HepG2 (cell line): ENCODE data around the gene KIF3C. TPM values are rescaled to one million over a fixed set of nuclear protein-coding genes. Genes with fewer than 3 reads are reported as not detected.

ENCODE experiments used
- MIXL1 ChIP-seq: IDR thresholded peaks from 2 replicates; pipeline ENCODE4 v1.6.1; 2016
- NRL ChIP-seq: sonication (generic); formaldehyde crosslinking; IDR thresholded peaks from 2 replicates; pipeline ENCODE4 v1.5.0; 2020; ENCODE audit warnings: missing genetic modification reagents, mild to moderate bottlenecking, moderate library complexity, borderline replicate concordance
- PRPF4 ChIP-seq: fragments of 200-400 bp; formaldehyde crosslinking; IDR thresholded peaks from 2 replicates; pipeline ENCODE4 v1.6.1; 2016; ENCODE audit warnings: low read length, low read depth; ENCODE audit not compliant: poor library complexity, severe bottlenecking
- RELA ChIP-seq: sonication (generic); formaldehyde crosslinking; IDR thresholded peaks from 2 replicates; pipeline ENCODE4 v1.4.0; 2020; ENCODE audit warnings: missing genetic modification reagents
- SKI ChIP-seq: fragments of 450-650 bp; IDR thresholded peaks from one replicate; pipeline ENCODE4 v1.6.1; 2018; ENCODE audit warnings: mild to moderate bottlenecking; ENCODE audit not compliant: partially characterized antibody
- SP5 ChIP-seq: IDR thresholded peaks from 2 replicates; pipeline ENCODE4 v1.6.1; 2016; ENCODE audit warnings: low read depth, borderline replicate concordance
- SPEN ChIP-seq: sonication (generic); formaldehyde crosslinking; IDR thresholded peaks from 2 replicates; pipeline ENCODE4 v1.5.1; 2020; ENCODE audit warnings: low read depth, mild to moderate bottlenecking, missing genetic modification reagents
- SRSF9 ChIP-seq: fragments of 200-400 bp; formaldehyde crosslinking; IDR thresholded peaks from 2 replicates; pipeline ENCODE4 v1.6.1; 2018; ENCODE audit warnings: borderline replicate concordance, mild to moderate bottlenecking, low read depth, low read length; ENCODE audit not compliant: insufficient read depth, poor library complexity, severe bottlenecking
- ZNF12 ChIP-seq: sonication (generic); formaldehyde crosslinking; IDR thresholded peaks from 2 replicates; pipeline ENCODE4 v1.5.0; 2020; ENCODE audit warnings: missing genetic modification reagents
- ZNF280D ChIP-seq: sonication (generic); formaldehyde crosslinking; IDR thresholded peaks from 2 replicates; pipeline ENCODE4 v1.5.1; 2020; ENCODE audit warnings: mild to moderate bottlenecking, missing genetic modification reagents
- ZNF350 ChIP-seq: sonication (generic); formaldehyde crosslinking; IDR thresholded peaks from 2 replicates; pipeline ENCODE4 v1.4.0; 2020; ENCODE audit warnings: mild to moderate bottlenecking, low read depth, missing genetic modification reagents, borderline replicate concordance
- ZNF574 ChIP-seq: sonication (generic); formaldehyde crosslinking; IDR thresholded peaks from 2 replicates; pipeline ENCODE4 v1.4.0; 2020; ENCODE audit warnings: missing genetic modification reagents
- ZNF597 ChIP-seq: sonication (generic); formaldehyde crosslinking; IDR thresholded peaks from 2 replicates; pipeline ENCODE4 v1.5.0; 2020; ENCODE audit warnings: missing genetic modification reagents
- ZNF720 ChIP-seq: sonication (generic); formaldehyde crosslinking; IDR thresholded peaks from 2 replicates; pipeline ENCODE4 v1.4.0; 2020; ENCODE audit warnings: missing genetic modification reagents
- polyA plus RNA-seq, 8 experiments: library from polyadenylated mRNA; depleted of rRNA in 3 of 8; stranded (reverse) in 7 of 8; unstranded in 1 of 8; fragments of >200 nt; fragmentation: Illumina TruSeq in 4 of 8; extraction: Trizol in 4 of 8; gene quantifications; 2 replicates each; pipeline versions ENCODE4 v1.2.1 to v1.2.3, GENCODE V29; 2011 to 2016; ENCODE audit warnings: low read depth in 4 of 8, missing spikeins in 1 of 8, mixed read lengths in 1 of 8; ENCODE audit not compliant: insufficient read depth in 1 of 8
- total RNA-seq, 5 experiments: library from RNA; depleted of rRNA; stranded (reverse); fragments of >200 nt; fragmentation: Illumina TruSeq; extraction: Trizol; gene quantifications; 2 replicates each; pipeline ENCODE4 v1.2.3, GENCODE V29; 2016; ENCODE audit warnings: low read depth in 1 of 5
- TF ChIP-seq, protein P1 (sequence below): IDR thresholded peaks from 2 replicates; pipeline ENCODE4 v1.6.1; 2018; ENCODE audit warnings: missing genetic modification reagents, mild to moderate bottlenecking, missing compliant biosample characterization
- TF ChIP-seq, protein P2 (sequence below): sonication (generic); formaldehyde crosslinking; IDR thresholded peaks from 2 replicates; pipeline ENCODE4 v1.5.1; 2020; ENCODE audit warnings: missing genetic modification reagents, mild to moderate bottlenecking, borderline replicate concordance
- TF ChIP-seq, protein P3 (sequence below): sonication (generic); formaldehyde crosslinking; IDR thresholded peaks from 2 replicates; pipeline ENCODE4 v1.4.0; 2020; ENCODE audit warnings: missing genetic modification reagents

Gene KIF3C
- total and polyA plus RNA-seq, 2 of the 13 experiments (the other 11 are each of a cell fraction or from before 2014, with no cell fraction given), result 3.6 to 4.9 TPM

DNA sequence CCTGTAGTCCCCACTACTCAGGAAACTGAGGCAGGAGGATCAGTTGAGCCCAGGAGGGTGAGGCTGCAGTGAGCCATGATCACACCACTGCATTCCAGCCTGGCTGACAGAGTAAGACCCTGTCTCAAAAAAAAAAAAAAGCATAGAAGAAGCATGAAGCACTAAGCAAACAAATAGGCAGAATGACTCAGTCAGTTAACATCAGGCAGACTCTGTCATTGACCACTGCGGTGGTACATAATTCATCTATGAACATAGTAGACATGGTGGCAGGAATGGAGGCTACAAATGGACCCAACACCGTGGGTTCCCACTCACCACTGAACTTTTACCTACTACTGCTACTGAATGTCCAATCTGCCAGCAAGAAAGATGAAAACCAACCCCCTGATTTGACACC, 96.4 kb downstream of the KIF3C start (continued):
- TF ChIP-seq SKI (peak; percentile 40), NRL (CRISPR knock-in tag) (no peak), PRPF4 (no peak), MIXL1 (CRISPR knock-in tag) (no peak), RELA (no peak), ZNF280D (CRISPR knock-in tag) (no peak), ZNF597 (CRISPR knock-in tag) (no peak), ZNF350 (CRISPR knock-in tag) (no peak), SRSF9 (no peak), SP5 (CRISPR knock-in tag) (peak; percentile 31; the same call in 1 of the 2 replicates), ZNF720 (CRISPR knock-in tag) (no peak), SPEN (CRISPR knock-in tag) (no peak), ZNF574 (no peak), ZNF12 (CRISPR knock-in tag) (peak; percentile 92)
- TF ChIP-seq, protein P1, sequence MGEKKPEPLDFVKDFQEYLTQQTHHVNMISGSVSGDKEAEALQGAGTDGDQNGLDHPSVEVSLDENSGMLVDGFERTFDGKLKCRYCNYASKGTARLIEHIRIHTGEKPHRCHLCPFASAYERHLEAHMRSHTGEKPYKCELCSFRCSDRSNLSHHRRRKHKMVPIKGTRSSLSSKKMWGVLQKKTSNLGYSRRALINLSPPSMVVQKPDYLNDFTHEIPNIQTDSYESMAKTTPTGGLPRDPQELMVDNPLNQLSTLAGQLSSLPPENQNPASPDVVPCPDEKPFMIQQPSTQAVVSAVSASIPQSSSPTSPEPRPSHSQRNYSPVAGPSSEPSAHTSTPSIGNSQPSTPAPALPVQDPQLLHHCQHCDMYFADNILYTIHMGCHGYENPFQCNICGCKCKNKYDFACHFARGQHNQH (CRISPR knock-in tag), result no peak
- TF ChIP-seq, protein P2, sequence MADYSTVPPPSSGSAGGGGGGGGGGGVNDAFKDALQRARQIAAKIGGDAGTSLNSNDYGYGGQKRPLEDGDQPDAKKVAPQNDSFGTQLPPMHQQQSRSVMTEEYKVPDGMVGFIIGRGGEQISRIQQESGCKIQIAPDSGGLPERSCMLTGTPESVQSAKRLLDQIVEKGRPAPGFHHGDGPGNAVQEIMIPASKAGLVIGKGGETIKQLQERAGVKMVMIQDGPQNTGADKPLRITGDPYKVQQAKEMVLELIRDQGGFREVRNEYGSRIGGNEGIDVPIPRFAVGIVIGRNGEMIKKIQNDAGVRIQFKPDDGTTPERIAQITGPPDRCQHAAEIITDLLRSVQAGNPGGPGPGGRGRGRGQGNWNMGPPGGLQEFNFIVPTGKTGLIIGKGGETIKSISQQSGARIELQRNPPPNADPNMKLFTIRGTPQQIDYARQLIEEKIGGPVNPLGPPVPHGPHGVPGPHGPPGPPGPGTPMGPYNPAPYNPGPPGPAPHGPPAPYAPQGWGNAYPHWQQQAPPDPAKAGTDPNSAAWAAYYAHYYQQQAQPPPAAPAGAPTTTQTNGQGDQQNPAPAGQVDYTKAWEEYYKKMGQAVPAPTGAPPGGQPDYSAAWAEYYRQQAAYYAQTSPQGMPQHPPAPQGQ (CRISPR knock-in tag), result no peak
- TF ChIP-seq, protein P3, sequence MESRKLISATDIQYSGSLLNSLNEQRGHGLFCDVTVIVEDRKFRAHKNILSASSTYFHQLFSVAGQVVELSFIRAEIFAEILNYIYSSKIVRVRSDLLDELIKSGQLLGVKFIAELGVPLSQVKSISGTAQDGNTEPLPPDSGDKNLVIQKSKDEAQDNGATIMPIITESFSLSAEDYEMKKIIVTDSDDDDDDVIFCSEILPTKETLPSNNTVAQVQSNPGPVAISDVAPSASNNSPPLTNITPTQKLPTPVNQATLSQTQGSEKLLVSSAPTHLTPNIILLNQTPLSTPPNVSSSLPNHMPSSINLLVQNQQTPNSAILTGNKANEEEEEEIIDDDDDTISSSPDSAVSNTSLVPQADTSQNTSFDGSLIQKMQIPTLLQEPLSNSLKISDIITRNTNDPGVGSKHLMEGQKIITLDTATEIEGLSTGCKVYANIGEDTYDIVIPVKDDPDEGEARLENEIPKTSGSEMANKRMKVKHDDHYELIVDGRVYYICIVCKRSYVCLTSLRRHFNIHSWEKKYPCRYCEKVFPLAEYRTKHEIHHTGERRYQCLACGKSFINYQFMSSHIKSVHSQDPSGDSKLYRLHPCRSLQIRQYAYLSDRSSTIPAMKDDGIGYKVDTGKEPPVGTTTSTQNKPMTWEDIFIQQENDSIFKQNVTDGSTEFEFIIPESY (CRISPR knock-in tag), result no peak
